Measurements from ENCODE around the gene GJA9. TPM values are rescaled to one million over a fixed set of nuclear protein-coding genes. Genes with fewer than 3 reads are reported as not detected.
"Not testable (repeated sequence)": the region's sequence is repeated elsewhere in the genome, so short reads cannot be mapped to it uniquely, and the experiment has no call there.

Gene GJA9
- total RNA-seq, 3 donors from 2014 or later = not detected

GRCh38 chr1:38859561-38860453, 21.6 kb downstream of the GJA9 start, which contains the start of gene RRAGC:
RRAGC (minus strand) TSS chr1:38859772; CDS start chr1:38859646, 126 bp downstream.
- Histone ChIP-seq H3K27ac (peak within 1 kb of the TSS; percentile 86 to 96), H3K4me1 (peaks cover 0 to 6% of the 10 kb centered on the region in 2 donors), H3K4me3 (peak within 1 kb of the TSS; percentile 80 to 93 (median 92)), H3K9me3 (no peaks in the 10 kb centered on the region), H3K36me3 (no peaks in the 10 kb centered on the region), H3K27me3 (no peaks in the 10 kb centered on the region)
- intact Hi-C loops (cut with DNase I; ENCODE audit: low total_unique reads) = no loop called here
- peak; percentile 99 for DNase-seq (ENCODE audit: low spot score in 2 of 2)
- TF ChIP-seq POLR2A (IDR thresholded peaks at IDR 0.05) = no peak
- TF ChIP-seq POLR2AphosphoS5 (IDR thresholded peaks at IDR 0.05) = peak; percentile 72 to 96 (median 86)
- no peak for TF ChIP-seq CTCF (IDR thresholded peaks at IDR 0.05)

GRCh38 chr1:38858833-38859560, 22.4 kb downstream of the GJA9 start:
- TF ChIP-seq CTCF (IDR thresholded peaks at IDR 0.05) (no peak), POLR2A (IDR thresholded peaks at IDR 0.05) (no peak), POLR2AphosphoS5 (IDR thresholded peaks at IDR 0.05) (no peak)
- Histone ChIP-seq H3K4me3 (peak overlapping the region; percentile 80 to 93 (median 92)), H3K27me3 (no peaks in the 10 kb centered on the region), H3K9me3 (no peaks in the 10 kb centered on the region), H3K27ac (peak overlapping the region; percentile 86 to 96), H3K4me1 (peaks cover 0 to 6% of the 10 kb centered on the region in 2 donors), H3K36me3 (no peaks in the 10 kb centered on the region)
- DNase-seq (ENCODE audit: low spot score in 2 of 2) = peak; percentile 58 to 60
- intact Hi-C loops (cut with DNase I; ENCODE audit: low total_unique reads) = no loop called here

DNA sequence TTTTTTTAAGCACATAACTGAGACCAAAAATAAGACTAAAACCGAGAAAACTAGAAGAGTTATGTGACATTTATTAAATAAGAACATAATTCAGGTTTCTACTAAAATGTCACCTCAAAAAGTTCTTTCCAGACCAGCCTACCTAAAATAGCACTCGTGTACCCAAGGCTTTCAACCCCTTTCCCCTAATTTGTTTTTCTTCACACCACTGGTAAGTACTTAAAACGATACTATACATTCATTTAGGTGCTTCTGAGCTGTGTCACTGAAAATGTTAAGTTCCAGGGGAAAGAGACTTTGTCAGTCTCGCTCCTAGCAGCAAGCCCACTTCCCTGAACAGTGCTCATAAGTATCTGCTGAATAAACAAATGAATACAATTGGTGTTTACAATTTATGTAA, 28.6 kb downstream of the GJA9 start:
- Histone ChIP-seq H3K27me3 (no peaks in the 10 kb centered on the region), H3K4me3 (no peak overlapping the region), H3K4me1 (no peaks in the 10 kb centered on the region), H3K27ac (no peak overlapping the region), H3K9me3 (no peaks in the 10 kb centered on the region), H3K36me3 (no peaks in the 10 kb centered on the region)
- no peak for DNase-seq (ENCODE audit: low spot score in 2 of 2)
- intact Hi-C loops (cut with DNase I; ENCODE audit: low total_unique reads) = no loop called here
- TF ChIP-seq POLR2AphosphoS5 (IDR thresholded peaks at IDR 0.05) = no peak
- TF ChIP-seq POLR2A (IDR thresholded peaks at IDR 0.05) = no peak

GRCh38 chr1:38848071-38848470, 33.3 kb downstream of the GJA9 start:
- Histone ChIP-seq H3K9me3 (no peaks in the 10 kb centered on the region), H3K36me3 (no peaks in the 10 kb centered on the region), H3K4me3 (no peak overlapping the region), H3K27me3 (no peaks in the 10 kb centered on the region), H3K4me1 (no peaks in the 10 kb centered on the region), H3K27ac (no peak overlapping the region)
- no peak for DNase-seq (ENCODE audit: low spot score in 2 of 2)
- TF ChIP-seq CTCF (IDR thresholded peaks at IDR 0.05) (no peak), POLR2A (IDR thresholded peaks at IDR 0.05) (no peak), POLR2AphosphoS5 (IDR thresholded peaks at IDR 0.05) (no peak)
- intact Hi-C loops (cut with DNase I; ENCODE audit: low total_unique reads) = loop anchor here (5.0 kb wide), 1 partner anchor 1041 kb away; the partner anchor contains the start of genes C1orf122 and YRDC

- Histone ChIP-seq H3K27me3 (no peaks in the 10 kb centered on the region), H3K36me3 (no peaks in the 10 kb centered on the region), H3K27ac (no peak overlapping the region), H3K4me3 (no peak overlapping the region), H3K4me1 (no peaks in the 10 kb centered on the region), H3K9me3 (no peaks in the 10 kb centered on the region)
- no peak for DNase-seq (ENCODE audit: low spot score in 2 of 2)
- intact Hi-C loops (cut with DNase I; ENCODE audit: low total_unique reads) = loop anchor here (5.0 kb wide), 1 partner anchor 1039 kb away; the partner anchor contains the start of genes C1orf122 and YRDC
- TF ChIP-seq POLR2A (IDR thresholded peaks at IDR 0.05) = no peak
Observed at GRCh38 chr1:38846210-38846609, 35.2 kb downstream of the GJA9 start.

- H3K36me3 ChIP-seq; H3K27ac ChIP-seq; H3K4me1 ChIP-seq; H3K4me3 ChIP-seq; DNase-seq (ENCODE audit: low spot score in 2 of 2); H3K27me3 ChIP-seq; H3K9me3 ChIP-seq: not testable (repeated sequence)
- intact Hi-C loops (cut with DNase I; ENCODE audit: low total_unique reads) = loop anchor here (5.0 kb wide), 1 partner anchor 1038 kb away; the partner anchor contains the start of genes C1orf122 and YRDC
Observed at GRCh38 chr1:38845088-38845487, 36.3 kb downstream of the GJA9 start.
